Measurements from ENCODE around the gene TMEM17.

Gene TMEM17

GRCh38 chr2:62452701-62453454, 53.1 kb downstream of the TMEM17 start:
- no peak for DNase-seq

GRCh38 chr2:62450716-62451191, 55.2 kb downstream of the TMEM17 start:
- DNase-seq = no peak

Measured in fibroblast of upper back skin (primary cell).